Lower lobe of right lung (tissue), 2 donors: ENCODE data around the gene MINK1. TPM values are rescaled to one million over a fixed set of nuclear protein-coding genes. Genes with fewer than 3 reads are reported as not detected.
A peak's percentile ranks its signal among the peaks of the same experiment; 100 is the strongest.

ENCODE experiments used
- ATAC-seq, 2 donors: fragments of 200-7000 bp; cut with Tn5 transposase; one replicate each; pipeline ENCODE4 v1.9.1; 2020 to 2022; ENCODE audit warnings: mild to moderate bottlenecking in 2 of 2, moderate library complexity in 2 of 2
- DNase-seq: peaks from one replicate; pipeline ENCODE4 v3.0.0-alpha.2; 2020
- H3K27ac ChIP-seq: fragments of 200-600 bp; one replicate; pipeline ENCODE4 v1.8.0; 2022
- H3K27me3 ChIP-seq: fragments of 200-600 bp; one replicate; pipeline ENCODE4 v1.8.0; 2022; ENCODE audit warnings: low read depth
- H3K36me3 ChIP-seq: fragments of 200-600 bp; one replicate; pipeline ENCODE4 v1.8.0; 2022; ENCODE audit warnings: mild to moderate bottlenecking
- H3K4me1 ChIP-seq: fragments of 200-600 bp; one replicate; pipeline ENCODE4 v1.8.0; 2022
- H3K4me3 ChIP-seq: fragments of 200-600 bp; one replicate; pipeline ENCODE4 v1.8.0; 2022; ENCODE audit warnings: mild to moderate bottlenecking
- H3K9me3 ChIP-seq: fragments of 200-600 bp; one replicate; pipeline ENCODE4 v1.8.0; 2022
- intact Hi-C: fragments of 100-400 bp; cut with DNase I; formaldehyde crosslinking; loops from one replicate; pipeline ENCODE4 v1.11.0; 2022
- total RNA-seq: library from RNA; stranded (reverse); fragmentation: NEBNext Ultra II Directional; extraction: Animal tissue kit (Norgen Biotek cat#: 25700); gene quantifications from one replicate; pipeline ENCODE4 v1.2.1, GENCODE V29; 2021
- TF ChIP-seq, protein P1 (sequence below): fragments of 200-600 bp; IDR thresholded peaks from one replicate; pipeline ENCODE4 v1.8.0; 2022; ENCODE audit warnings: antibody characterized with exemption, mild to moderate bottlenecking
- donor health status: DM: no; HTN: yes; CAD: no; lungs with severe emphysema.

The MINK1 gene
- total RNA-seq, 1 donor from 2014 or later = 155 TPM

DNA sequence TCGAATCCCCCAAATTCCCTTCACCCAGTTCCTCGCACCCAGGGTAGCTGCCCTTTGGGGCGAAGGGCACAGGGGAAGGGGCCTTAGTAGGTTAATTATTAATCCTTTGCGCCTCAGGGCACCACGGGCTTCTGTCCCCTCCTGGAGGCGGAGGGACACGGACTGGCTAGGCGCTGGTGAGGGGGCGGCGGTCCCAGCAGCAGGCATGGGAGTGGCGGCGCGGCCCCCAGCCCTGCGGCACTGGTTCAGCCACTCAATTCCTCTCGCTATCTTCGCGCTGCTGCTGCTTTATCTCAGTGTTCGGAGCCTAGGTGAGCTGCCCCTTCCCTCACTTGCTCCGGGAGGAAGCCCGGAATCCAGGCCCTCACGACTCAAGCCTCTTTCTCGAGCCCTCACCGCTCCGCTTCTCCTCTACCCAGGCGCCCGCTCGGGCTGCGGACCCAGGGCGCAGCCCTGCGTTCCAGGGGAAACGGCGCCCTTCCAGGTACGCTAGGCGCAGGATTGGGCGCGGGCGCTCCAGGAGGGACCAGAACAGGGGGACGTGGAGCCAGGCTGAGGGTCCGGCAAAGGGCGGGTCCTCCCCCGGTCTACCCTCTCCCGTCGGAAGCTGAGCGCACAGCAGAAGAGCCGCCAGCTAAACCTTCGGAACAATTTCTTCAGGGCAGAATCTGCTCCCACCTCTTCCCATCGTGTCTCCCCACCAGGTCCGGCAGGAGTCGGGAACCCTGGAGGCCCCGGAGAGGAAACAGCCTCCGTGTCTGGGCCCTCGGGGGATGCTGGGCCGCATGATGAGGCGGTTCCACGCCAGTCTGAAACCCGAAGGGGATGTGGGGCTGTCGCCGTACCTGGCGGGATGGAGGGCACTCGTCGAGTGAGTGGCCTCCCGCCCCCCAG, 44.1 kb upstream of the MINK1 start, which contains the start of gene GLTPD2:
TSS of gene GLTPD2 (plus strand) at position 158 of the 894 bp plus-strand sequence. CDS start at position 206, 48 bp downstream.
- intact Hi-C loops = loop anchor here (10.0 kb wide), 1 partner anchor 54 kb away; the partner anchor contains the start of genes CXCL16, MED11 and ZMYND15
- DNase-seq = no peak
- Histone ChIP-seq H3K4me3 (peak within 1 kb of the TSS; percentile 76), H3K27me3 (peaks cover 21% of the 10 kb centered on the region), H3K27ac (peak within 1 kb of the TSS; percentile 96), H3K9me3 (no peaks in the 10 kb centered on the region), H3K36me3 (no peaks in the 10 kb centered on the region), H3K4me1 (peaks cover 33% of the 10 kb centered on the region)
- TF ChIP-seq, protein P1, sequence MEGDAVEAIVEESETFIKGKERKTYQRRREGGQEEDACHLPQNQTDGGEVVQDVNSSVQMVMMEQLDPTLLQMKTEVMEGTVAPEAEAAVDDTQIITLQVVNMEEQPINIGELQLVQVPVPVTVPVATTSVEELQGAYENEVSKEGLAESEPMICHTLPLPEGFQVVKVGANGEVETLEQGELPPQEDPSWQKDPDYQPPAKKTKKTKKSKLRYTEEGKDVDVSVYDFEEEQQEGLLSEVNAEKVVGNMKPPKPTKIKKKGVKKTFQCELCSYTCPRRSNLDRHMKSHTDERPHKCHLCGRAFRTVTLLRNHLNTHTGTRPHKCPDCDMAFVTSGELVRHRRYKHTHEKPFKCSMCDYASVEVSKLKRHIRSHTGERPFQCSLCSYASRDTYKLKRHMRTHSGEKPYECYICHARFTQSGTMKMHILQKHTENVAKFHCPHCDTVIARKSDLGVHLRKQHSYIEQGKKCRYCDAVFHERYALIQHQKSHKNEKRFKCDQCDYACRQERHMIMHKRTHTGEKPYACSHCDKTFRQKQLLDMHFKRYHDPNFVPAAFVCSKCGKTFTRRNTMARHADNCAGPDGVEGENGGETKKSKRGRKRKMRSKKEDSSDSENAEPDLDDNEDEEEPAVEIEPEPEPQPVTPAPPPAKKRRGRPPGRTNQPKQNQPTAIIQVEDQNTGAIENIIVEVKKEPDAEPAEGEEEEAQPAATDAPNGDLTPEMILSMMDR = no peak
- peak; percentile 3 to 7 for ATAC-seq

DNA sequence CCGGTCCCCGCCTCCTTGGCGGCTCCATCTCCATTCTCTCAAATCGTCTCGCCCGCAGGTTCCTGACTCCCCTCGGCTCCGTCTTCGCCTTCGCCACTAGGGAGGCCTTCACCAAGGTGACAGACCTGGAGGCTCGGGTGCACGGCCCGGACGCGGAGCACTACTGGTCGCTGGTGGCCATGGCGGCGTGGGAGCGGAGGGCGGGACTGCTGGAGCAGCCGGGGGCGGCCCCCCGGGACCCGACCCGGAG, 43.5 kb upstream of the MINK1 start:
- Histone ChIP-seq H3K9me3 (no peaks in the 10 kb centered on the region), H3K27ac (peak overlapping the region; percentile 96), H3K36me3 (no peaks in the 10 kb centered on the region), H3K4me1 (peaks cover 33% of the 10 kb centered on the region), H3K4me3 (peak overlapping the region; percentile 76), H3K27me3 (peaks cover 16% of the 10 kb centered on the region)
- TF ChIP-seq, protein P1 = no peak
- ATAC-seq = no peak
- intact Hi-C loops = loop anchor here (10.0 kb wide), 1 partner anchor 55 kb away; the partner anchor contains the start of genes CXCL16, MED11 and ZMYND15
- DNase-seq = no peak

DNA sequence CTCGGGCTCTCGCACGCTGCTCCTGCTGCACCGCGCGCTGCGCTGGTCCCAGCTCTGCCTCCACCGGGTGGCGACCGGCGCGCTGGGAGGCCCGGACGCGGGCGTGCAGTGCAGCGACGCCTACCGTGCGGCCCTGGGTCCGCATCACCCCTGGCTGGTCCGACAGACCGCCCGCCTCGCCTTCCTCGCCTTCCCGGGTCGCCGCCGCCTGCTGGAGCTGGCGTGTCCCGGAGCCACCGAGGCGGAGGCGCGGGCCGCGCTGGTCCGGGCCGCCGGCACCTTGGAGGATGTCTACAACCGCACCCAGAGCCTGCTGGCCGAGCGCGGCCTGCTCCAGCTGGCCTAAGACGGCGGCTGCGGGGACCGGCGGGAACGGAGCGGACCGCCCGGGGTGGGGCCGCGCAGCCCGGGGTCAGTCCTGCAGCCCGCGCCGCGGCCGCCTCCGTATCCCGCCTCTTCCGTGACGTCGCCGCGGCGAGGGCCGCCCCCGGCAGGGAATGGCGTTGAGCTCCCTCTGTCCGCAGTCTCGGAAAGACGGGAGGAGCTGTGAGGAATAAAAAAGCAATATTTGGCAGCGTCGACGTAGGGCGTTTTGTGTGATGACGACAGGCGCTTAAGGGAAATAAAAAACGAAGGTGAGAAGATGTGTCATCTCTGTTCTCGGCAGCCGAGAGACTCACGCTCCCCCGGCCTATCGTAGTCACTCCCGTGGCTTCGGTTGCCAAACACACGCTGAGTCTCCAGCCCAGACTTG, 43.0 kb upstream of the MINK1 start:
- intact Hi-C loops = loop anchor here (10.0 kb wide), 1 partner anchor 55 kb away; the partner anchor contains the start of genes CXCL16, MED11 and ZMYND15
- ATAC-seq (peak; percentile 94 to 95), DNase-seq (peak; percentile 90)
- TF ChIP-seq, protein P1 = peak; percentile 82
- H3K9me3 ChIP-seq = no peaks in the 10 kb centered on the region
- H3K4me3 ChIP-seq = peak overlapping the region; percentile 76
- H3K36me3 ChIP-seq = no peaks in the 10 kb centered on the region
- peaks cover 11% of the 10 kb centered on the region for H3K27me3 ChIP-seq
- peak overlapping the region; percentile 96 for H3K27ac ChIP-seq
- H3K4me1 ChIP-seq = peaks cover 31% of the 10 kb centered on the region

DNA sequence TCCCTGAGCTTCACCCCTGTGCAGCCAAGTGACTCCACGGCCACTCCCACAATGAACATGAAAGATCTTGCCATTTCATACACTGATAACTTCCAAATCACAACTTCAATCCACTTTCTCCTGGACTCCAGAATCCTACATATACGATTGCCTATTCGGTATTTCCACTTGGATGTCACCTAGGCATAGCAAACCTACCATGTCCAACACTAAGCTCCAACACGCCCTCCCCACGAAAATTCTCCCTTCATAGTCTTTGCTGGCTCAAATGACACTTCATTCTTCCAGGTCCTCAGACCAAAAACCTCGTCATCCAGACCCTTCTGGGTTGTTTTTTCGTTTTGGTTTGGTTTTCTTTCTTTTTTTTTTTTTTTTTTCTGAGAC, 42.4 kb upstream of the MINK1 start:
- Histone ChIP-seq H3K36me3 (no peaks in the 10 kb centered on the region), H3K4me3 (peak overlapping the region; percentile 76), H3K27me3 (peaks cover 5% of the 10 kb centered on the region), H3K4me1 (peaks cover 25% of the 10 kb centered on the region), H3K9me3 (no peaks in the 10 kb centered on the region), H3K27ac (peak overlapping the region; percentile 96)
- no peak for DNase-seq
- TF ChIP-seq, protein P1 = no peak
- ATAC-seq = no peak
- intact Hi-C loops = no loop called here

DNA sequence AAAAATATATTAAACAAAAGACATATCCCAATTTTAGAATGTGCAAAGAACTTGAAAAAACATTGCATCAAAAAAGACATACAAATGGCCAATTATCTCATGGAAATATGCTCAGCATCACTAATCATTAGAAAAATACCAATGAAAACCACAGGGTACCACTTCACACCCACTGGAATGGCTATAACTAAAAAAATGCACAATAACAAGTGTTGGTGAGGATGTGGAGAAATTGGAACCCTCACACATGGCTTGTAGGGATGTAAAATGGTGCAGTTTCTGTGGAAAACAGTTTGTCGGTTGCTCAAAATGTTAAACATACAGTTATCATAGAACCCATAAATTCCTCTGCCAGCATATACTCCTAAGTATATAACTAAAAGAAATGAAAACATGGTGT, 38.0 kb upstream of the MINK1 start:
- TF ChIP-seq, protein P1 = no peak
- no peak for ATAC-seq
- Histone ChIP-seq H3K4me1 (peaks cover 7% of the 10 kb centered on the region), H3K27ac (peak overlapping the region; percentile 77), H3K27me3 (no peaks in the 10 kb centered on the region), H3K9me3 (no peaks in the 10 kb centered on the region), H3K4me3 (peak overlapping the region; percentile 83), H3K36me3 (peaks cover 23% of the 10 kb centered on the region)
- no peak for DNase-seq
- intact Hi-C loops = no loop called here
